ENCODE results near the gene NAALADL2. TPM values are rescaled to one million over a fixed set of nuclear protein-coding genes. Genes with fewer than 3 reads are reported as not detected.

NAALADL2 gene
- total RNA-seq, 1 experiment from 2014 or later: 12.8 TPM

GRCh38 chr3:175238801-175239200 is 379.7 kb downstream of the NAALADL2 start:
- Histone ChIP-seq H3K4me3 (no peak overlapping the region), H3F3A (ENCODE audit: insufficient read depth, low read depth) (no peaks in the 10 kb centered on the region), H3K9me2 (ENCODE audit: insufficient read depth) (no peaks in the 10 kb centered on the region), H3K4me1 (replicated peaks; ENCODE audit: insufficient read depth) (no peaks in the 10 kb centered on the region), H3K27me3 (ENCODE audit: insufficient read depth, low read depth) (no peaks in the 10 kb centered on the region), H2AFZ (no peak overlapping the region), H3K4me2 (no peak overlapping the region), H3K27ac (no peak overlapping the region), H3K79me2 (ENCODE audit: low read depth) (no peaks in the 10 kb centered on the region), H4K20me1 (ENCODE audit: insufficient read depth) (no peaks in the 10 kb centered on the region), H3K36me3 (ENCODE audit: low read depth) (no peaks in the 10 kb centered on the region), H3K9me3 (ENCODE audit: insufficient read depth, low read depth) (no peaks in the 10 kb centered on the region)
- POLR2A ChIA-PET (ENCODE audit: unreplicated experiment): no interaction called here
- CTCF ChIA-PET: no interaction called here
- DNase-seq: no peak
- TF ChIP-seq EZH2 (IDR thresholded peaks at IDR 0.05; ENCODE audit: low read depth) (no peak), CTCF (conservative IDR thresholded peaks at IDR 0.05) (no peak)
- intact Hi-C loops (cut with micrococcal nuclease; ENCODE audit: unreplicated experiment): no loop called here
- BruUV-seq (replicated peaks): no TSS peak

GRCh38 chr3:175240921-175241320 is 381.8 kb downstream of the NAALADL2 start:
- no peaks in the 10 kb centered on the region for H3K27me3 ChIP-seq (ENCODE audit: insufficient read depth, low read depth)
- BruUV-seq (replicated peaks): no TSS peak

GRCh38 chr3:175242243-175242642 is 383.1 kb downstream of the NAALADL2 start:
- no peak for DNase-seq
- H3K27ac ChIP-seq: no peak overlapping the region
- H3K4me2 ChIP-seq: no peak overlapping the region
- no peaks in the 10 kb centered on the region for H3K27me3 ChIP-seq (ENCODE audit: insufficient read depth, low read depth)
- ChIA-PET CTCF (no interaction called here), POLR2A (ENCODE audit: unreplicated experiment) (no interaction called here)
- no peaks in the 10 kb centered on the region for H4K20me1 ChIP-seq (ENCODE audit: insufficient read depth)
- TF ChIP-seq CTCF (conservative IDR thresholded peaks at IDR 0.05) (no peak), EZH2 (IDR thresholded peaks at IDR 0.05; ENCODE audit: low read depth) (no peak)
- no peaks in the 10 kb centered on the region; the same call in 1 of the 2 replicates for H3K9me2 ChIP-seq (ENCODE audit: insufficient read depth)
- H3K4me1 ChIP-seq (replicated peaks; ENCODE audit: insufficient read depth): no peaks in the 10 kb centered on the region
- no peaks in the 10 kb centered on the region for H3K36me3 ChIP-seq (ENCODE audit: low read depth)
- H3K79me2 ChIP-seq (ENCODE audit: low read depth): no peaks in the 10 kb centered on the region
- no peaks in the 10 kb centered on the region for H3K9me3 ChIP-seq (ENCODE audit: insufficient read depth, low read depth)
- intact Hi-C loops (cut with micrococcal nuclease; ENCODE audit: unreplicated experiment): no loop called here
- no peak overlapping the region for H2AFZ ChIP-seq
- no TSS peak for BruUV-seq (replicated peaks)
- no peak overlapping the region for H3K4me3 ChIP-seq
- no peaks in the 10 kb centered on the region for H3F3A ChIP-seq (ENCODE audit: insufficient read depth, low read depth)

More at GRCh38 chr3:175240921-175241320, 381.8 kb downstream of the NAALADL2 start:
- no peak for DNase-seq
- H3K4me1 ChIP-seq (replicated peaks; ENCODE audit: insufficient read depth): no peaks in the 10 kb centered on the region
- intact Hi-C loops (cut with micrococcal nuclease; ENCODE audit: unreplicated experiment): no loop called here
- ChIA-PET POLR2A (ENCODE audit: unreplicated experiment) (no interaction called here), CTCF (no interaction called here)
- no peak overlapping the region for H2AFZ ChIP-seq
- H3K4me2 ChIP-seq: no peak overlapping the region
- no peaks in the 10 kb centered on the region for H4K20me1 ChIP-seq (ENCODE audit: insufficient read depth)
- H3K79me2 ChIP-seq (ENCODE audit: low read depth): no peaks in the 10 kb centered on the region
- H3F3A ChIP-seq (ENCODE audit: insufficient read depth, low read depth): no peaks in the 10 kb centered on the region
- no peaks in the 10 kb centered on the region for H3K36me3 ChIP-seq (ENCODE audit: low read depth)
- TF ChIP-seq CTCF (conservative IDR thresholded peaks at IDR 0.05): no peak
- no peak for TF ChIP-seq EZH2 (IDR thresholded peaks at IDR 0.05; ENCODE audit: low read depth)
- no peaks in the 10 kb centered on the region for H3K9me3 ChIP-seq (ENCODE audit: insufficient read depth, low read depth)
- no peak overlapping the region for H3K4me3 ChIP-seq
- no peak overlapping the region for H3K27ac ChIP-seq
- no peaks in the 10 kb centered on the region; the same call in 1 of the 2 replicates for H3K9me2 ChIP-seq (ENCODE audit: insufficient read depth)
